GM18517 (cell line): ENCODE measurements around the gene ELOVL7.
"Not testable (repeated sequence)": the region's sequence is repeated elsewhere in the genome, so short reads cannot be mapped to it uniquely, and the experiment has no call there.

Experiments used
- ATAC-seq: cut with Tn5 transposase; IDR thresholded peaks from one replicate; pipeline ENCODE4 v1.9.1; 2021; ENCODE audit warnings: mild to moderate bottlenecking, moderate library complexity; ENCODE audit not compliant: unreplicated experiment

The ELOVL7 gene

GRCh38 chr5:60718166-60718892, 125.7 kb downstream of the ELOVL7 start:
- no peak for ATAC-seq

DNA sequence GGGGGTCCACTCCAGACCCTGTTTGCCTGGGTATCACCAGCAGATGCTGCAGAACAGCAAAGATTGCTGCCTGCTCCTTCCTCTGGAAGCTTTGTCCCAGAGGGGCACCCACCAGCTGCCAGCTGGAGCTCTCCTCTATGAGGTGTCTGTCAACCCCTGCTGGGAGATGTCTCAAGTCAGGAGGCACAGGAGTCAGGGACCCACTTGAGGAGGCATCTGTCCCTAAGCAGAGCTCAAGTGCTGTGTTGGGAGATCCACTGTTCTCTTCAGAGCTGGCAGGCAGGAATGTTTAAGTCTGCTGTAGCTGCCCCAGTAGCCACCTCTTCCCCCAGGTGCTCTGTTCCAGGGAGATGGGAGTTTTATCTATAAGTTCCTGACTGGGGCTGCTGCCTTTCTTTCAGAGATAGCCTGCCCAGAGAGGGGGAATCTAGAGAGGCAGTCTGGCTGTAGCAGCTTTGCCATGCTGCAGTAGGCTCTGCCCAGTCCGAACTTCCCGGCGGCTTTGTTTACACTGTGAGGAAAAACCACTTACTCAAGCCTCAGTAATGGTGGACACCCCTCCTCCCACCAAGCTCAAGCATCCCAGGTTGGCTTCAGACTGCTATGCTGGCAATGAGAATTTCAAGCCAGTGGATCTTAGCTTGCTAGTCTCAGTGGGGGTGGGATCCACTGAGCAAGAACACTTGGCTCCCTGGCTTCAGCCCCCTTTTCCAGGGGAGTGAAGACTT, 128.7 kb downstream of the ELOVL7 start:
- ATAC-seq: not testable (repeated sequence)

- no peak for ATAC-seq
These were observed 131.1 kb downstream of the ELOVL7 start for GRCh38 chr5:60712950-60713349.

GRCh38 chr5:60711892-60712291, 132.2 kb downstream of the ELOVL7 start:
- ATAC-seq: not testable (repeated sequence)

DNA sequence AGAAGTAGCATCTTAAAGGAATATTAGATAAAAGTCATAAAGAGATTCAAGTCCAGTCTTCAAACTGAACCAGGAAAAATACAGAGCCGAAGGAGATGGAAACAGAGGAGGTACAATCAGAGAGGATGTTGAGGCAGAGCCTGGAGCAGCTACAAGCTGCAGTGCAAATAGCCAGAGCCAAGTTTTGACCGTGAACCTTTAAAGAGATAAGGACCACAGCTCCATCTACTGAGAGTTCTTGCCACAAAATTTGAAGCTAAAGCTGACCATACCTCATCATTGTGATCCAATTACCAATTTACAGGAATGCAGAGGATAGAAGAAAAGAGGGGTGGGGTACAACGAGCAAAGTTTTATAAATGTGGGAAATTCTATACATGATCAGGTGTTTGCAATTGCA, 133.7 kb downstream of the ELOVL7 start:
- no peak for ATAC-seq

DNA sequence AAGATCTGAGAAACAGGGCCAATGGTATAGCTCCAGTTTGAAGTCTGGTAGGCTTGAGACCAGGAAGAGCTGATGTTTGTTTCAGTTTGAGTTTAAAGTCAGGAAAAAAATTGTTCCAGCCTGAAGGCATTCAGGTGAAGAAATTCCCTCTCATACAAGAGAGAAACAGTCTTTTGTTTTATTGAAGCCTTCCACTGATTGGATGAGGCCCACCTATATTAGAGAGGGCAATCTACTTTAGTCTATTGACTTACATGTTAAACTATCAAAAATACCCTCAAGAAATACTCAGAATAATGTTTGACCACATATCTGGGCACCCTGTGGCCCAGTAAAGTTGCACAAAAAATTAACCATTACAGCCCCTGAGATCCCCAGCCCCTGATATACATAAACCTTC, 138.9 kb downstream of the ELOVL7 start:
- no peak for ATAC-seq

DNA sequence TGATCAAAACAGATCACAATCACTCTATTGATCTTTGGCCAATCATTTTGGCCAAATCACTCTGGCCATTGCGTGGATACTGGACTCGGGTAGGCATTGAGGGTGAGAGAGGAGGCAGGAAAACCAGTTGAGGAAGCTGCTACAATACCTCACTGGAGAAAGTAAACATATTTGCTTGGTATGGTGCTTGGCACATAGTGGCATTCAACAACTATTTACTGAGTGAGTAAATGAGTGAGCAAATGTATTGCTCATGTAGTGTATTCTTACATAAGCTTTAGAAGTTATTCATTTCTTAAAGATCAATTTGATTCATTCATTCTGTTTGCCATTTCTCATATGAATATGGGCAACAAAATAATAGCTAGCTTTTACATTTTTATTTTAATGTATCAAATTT, 140.1 kb downstream of the ELOVL7 start:
- ATAC-seq: no peak
